Spleen (tissue), 13 donors: ENCODE data around the gene MBD3L5. TPM values are rescaled to one million over a fixed set of nuclear protein-coding genes. Genes with fewer than 3 reads are reported as not detected.
"Not testable (repeated sequence)": the region's sequence is repeated elsewhere in the genome, so short reads cannot be mapped to it uniquely, and the experiment has no call there.

ENCODE experiments used
- DNase-seq: peaks from one replicate; pipeline ENCODE4 v3.0.0-alpha.2; 2020
- H3K27ac ChIP-seq, 8 donors: fragments of 200-600 bp; sonication (generic) in 7 of 8; 1 replicate in 4 of 8; 2 replicates in 4 of 8; pipeline versions ENCODE4 v1.5.0 to v1.8.0; 2016 to 2021; ENCODE audit warnings: inconsistent platforms in 4 of 8, mild to moderate bottlenecking in 4 of 8, moderate library complexity in 1 of 8
- H3K27me3 ChIP-seq, 7 donors: fragments of 200-600 bp; sonication (generic) in 6 of 7; replicated peaks in 1 of 7; 1 replicate in 4 of 7; 2 replicates in 3 of 7; pipeline versions ENCODE4 v1.5.0 to v1.8.0; 2016 to 2021; ENCODE audit warnings: inconsistent platforms in 3 of 7, mild to moderate bottlenecking in 1 of 7
- H3K36me3 ChIP-seq, 6 donors: fragments of 200-600 bp; sonication (generic) in 5 of 6; 1 replicate in 4 of 6; 2 replicates in 2 of 6; pipeline versions ENCODE4 v1.5.0 to v1.8.0; 2016 to 2021; ENCODE audit warnings: inconsistent platforms in 2 of 6
- H3K4me1 ChIP-seq, 6 donors: fragments of 200-600 bp; sonication (generic) in 5 of 6; 1 replicate in 3 of 6; 2 replicates in 3 of 6; pipeline versions ENCODE4 v1.5.0 to v1.8.0; 2016 to 2021; ENCODE audit warnings: inconsistent platforms in 3 of 6
- H3K4me3 ChIP-seq, 8 donors: fragments of 200-600 bp; sonication (generic) in 7 of 8; 1 replicate in 4 of 8; 2 replicates in 4 of 8; pipeline versions ENCODE4 v1.5.0 to v1.8.0; 2016 to 2021; ENCODE audit warnings: inconsistent platforms in 4 of 8, mild to moderate bottlenecking in 4 of 8, moderate library complexity in 2 of 8
- H3K9me3 ChIP-seq, 8 donors: fragments of 200-600 bp; sonication (generic) in 7 of 8; 1 replicate in 4 of 8; 2 replicates in 4 of 8; pipeline versions ENCODE4 v1.5.0 to v1.8.0; 2016 to 2021; ENCODE audit warnings: inconsistent platforms in 4 of 8
- CTCF ChIP-seq, 11 experiments: fragments of 200-600 bp in 7 of 11; fragments of 450-650 bp in 4 of 11; sonication (generic) in 4 of 11; IDR thresholded peaks in 8 of 11; conservative IDR thresholded peaks in 3 of 11; 1 replicate in 7 of 11; 2 replicates in 4 of 11; pipeline versions ENCODE4 v1.4.0 to v1.8.0; 2016 to 2021; ENCODE audit warnings: antibody characterized with exemption in 11 of 11, inconsistent platforms in 4 of 11, mild to moderate bottlenecking in 1 of 11
- POLR2A ChIP-seq, 3 donors: fragments of 450-650 bp; IDR thresholded peaks; one replicate each; pipeline ENCODE4 v1.5.1; 2017; ENCODE audit warnings: antibody characterized with exemption in 3 of 3, mild to moderate bottlenecking in 1 of 3
- POLR2AphosphoS5 ChIP-seq, 3 donors: sonication (generic); formaldehyde crosslinking; IDR thresholded peaks; one replicate each; pipeline ENCODE4 v1.5.1; 2017; ENCODE audit warnings: antibody characterized with exemption in 3 of 3
- WGBS, 5 donors: extraction: QIAGEN DNeasy Blood & Tissue Kit in 3 of 5; methylation state at CpG; one replicate each; pipeline versions ENCODE4 v1.1.5 to v1.1.7; 2013 to 2018; 5-methylcytosine and 5-hydroxymethylcytosine counted together
- intact Hi-C: fragments of 100-400 bp; cut with DNase I; formaldehyde crosslinking; loops from one replicate; pipeline ENCODE4 v1.15.0; 2023; ENCODE audit warnings: low total_unique reads
- long read RNA-seq, 2 donors: transcript quantifications; one replicate each; lab custom pipeline, GENCODE V29; 2026
- polyA plus RNA-seq, 3 donors: library from polyadenylated mRNA; stranded (reverse); fragments of 200-250 nt; gene quantifications; one replicate each; pipeline ENCODE4 v1.2.1, GENCODE V29; 2013
- total RNA-seq, 7 donors: library from RNA; depleted of rRNA in 3 of 7; stranded (reverse); fragments of >200 nt in 3 of 7; fragmentation: NEBNext Ultra II Directional in 4 of 7; extraction: Animal tissue kit (Norgen Biotek cat#: 25700) in 4 of 7; gene quantifications; one replicate each; pipeline versions ENCODE4 v1.1.0 to v1.2.1, GENCODE V29; 2016 to 2021
- donor health status: healthy with polysubstance abuse.
- donor health status: DM: no; HTN: no; CAD: no; lungs with moderate emphysema.
- donor health status: DM: no; HTN: no; CAD: no.
- donor health status: Bipolar disorder and iron deficiency.
- donor health status: healthy.
- donor health status: DM: no; HTN: no; CAD: no.
- donor health status: DM: yes; HTN: yes; CAD: no.

MBD3L5 gene
- total RNA-seq (not detected), polyA plus RNA-seq (not detected)
- long read RNA-seq, donor 1 = 0 reads
- long read RNA-seq, donor 2 = 0 reads

- WGBS, 5 donors = 67% methylated on average over 1 of the region's 9 CpGs; no CpG with 5 or more reads in 4 of the 5 donors
- H3K9me3 ChIP-seq, H3K27ac ChIP-seq, H3K4me1 ChIP-seq, H3K27me3 ChIP-seq, DNase-seq, H3K4me3 ChIP-seq, intact Hi-C loops, H3K36me3 ChIP-seq: not testable (repeated sequence)
Measured at GRCh38 chr19:7030278-7030677, at the start of gene MBD3L5. Gene MBD3L5 (plus strand): TSS chr19:7030578. CDS start chr19:7030612, 34 bp downstream.

GRCh38 chr19:6983448-6983847, 46.9 kb upstream of the MBD3L5 start:
- DNase-seq = no peak
- Histone ChIP-seq H3K27ac (no peak overlapping the region), H3K4me1 (no peaks in the 10 kb centered on the region), H3K4me3 (no peak overlapping the region), H3K36me3 (peaks cover 0 to 4% (median 0%) of the 10 kb centered on the region in 6 donors), H3K9me3 (peaks cover 0 to 60% (median 49%) of the 10 kb centered on the region in 8 donors), H3K27me3 (no peaks in the 10 kb centered on the region)
- TF ChIP-seq CTCF (IDR thresholded peaks at IDR 0.05 in 8 of 11, conservative IDR thresholded peaks at IDR 0.05 in 3 of 11) = no peak
- intact Hi-C loops = loop anchor here (10.0 kb wide), 1 partner anchor 69 kb away; no protein-coding TSS in a partner anchor

- WGBS, 5 donors = 43 to 54% (median 48%) methylated on average over 4 of the region's 4 CpGs
- peaks cover 0 to 43% (median 36%) of the 10 kb centered on the region in 8 donors for H3K9me3 ChIP-seq
- H3K27ac ChIP-seq = peak overlapping the region in 3 of 8 donors; percentile 12 to 52 (median 48)
- intact Hi-C loops = loop anchor here (10.0 kb wide), 1 partner anchor 73 kb away; no protein-coding TSS in a partner anchor
- no peak for DNase-seq
- H3K27me3 ChIP-seq = no peaks in the 10 kb centered on the region
- no peak for TF ChIP-seq CTCF (IDR thresholded peaks at IDR 0.05 in 8 of 11, conservative IDR thresholded peaks at IDR 0.05 in 3 of 11)
- no peak for TF ChIP-seq POLR2A (IDR thresholded peaks at IDR 0.05)
- no peak for TF ChIP-seq POLR2AphosphoS5 (IDR thresholded peaks at IDR 0.05)
- H3K4me1 ChIP-seq = no peaks in the 10 kb centered on the region
- H3K4me3 ChIP-seq = no peak overlapping the region
- peaks cover 0 to 4% (median 0%) of the 10 kb centered on the region in 6 donors for H3K36me3 ChIP-seq
Measured at GRCh38 chr19:6987850-6988249, 42.5 kb upstream of the MBD3L5 start.

- intact Hi-C loops = loop anchor here (10.0 kb wide), 1 partner anchor 73 kb away; no protein-coding TSS in a partner anchor
- TF ChIP-seq POLR2A (IDR thresholded peaks at IDR 0.05) (no peak), CTCF (IDR thresholded peaks at IDR 0.05 in 8 of 11, conservative IDR thresholded peaks at IDR 0.05 in 3 of 11) (no peak), POLR2AphosphoS5 (IDR thresholded peaks at IDR 0.05) (no peak)
- DNase-seq = no peak
- no peaks in the 10 kb centered on the region for H3K27me3 ChIP-seq
- H3K4me1 ChIP-seq = no peaks in the 10 kb centered on the region
- peak overlapping the region in 3 of 8 donors; percentile 12 to 52 (median 48) for H3K27ac ChIP-seq
- H3K9me3 ChIP-seq = peaks cover 0 to 39% (median 32%) of the 10 kb centered on the region in 8 donors
- H3K4me3 ChIP-seq = no peak overlapping the region
- peaks cover 0 to 4% (median 0%) of the 10 kb centered on the region in 6 donors for H3K36me3 ChIP-seq
- WGBS, 5 donors = 26 to 55% (median 41%) methylated on average over 3 of the region's 3 CpGs
Measured at GRCh38 chr19:6988257-6988656, 42.1 kb upstream of the MBD3L5 start.

GRCh38 chr19:6995054-6995453, 35.3 kb upstream of the MBD3L5 start:
- intact Hi-C loops = no loop called here
- no peak for TF ChIP-seq POLR2AphosphoS5 (IDR thresholded peaks at IDR 0.05)
- no peak for TF ChIP-seq CTCF (IDR thresholded peaks at IDR 0.05 in 8 of 11, conservative IDR thresholded peaks at IDR 0.05 in 3 of 11)
- no peak for TF ChIP-seq POLR2A (IDR thresholded peaks at IDR 0.05)
- 64 to 81% (median 72%) methylated on average over 1 of the region's 1 CpG for WGBS, 5 donors
- Histone ChIP-seq H3K4me1 (no peaks in the 10 kb centered on the region), H3K36me3 (no peaks in the 10 kb centered on the region), H3K27me3 (no peaks in the 10 kb centered on the region), H3K4me3 (no peak overlapping the region), H3K9me3 (no peaks in the 10 kb centered on the region), H3K27ac (no peak overlapping the region)
- no peak for DNase-seq
